A673 (cell line): ENCODE data around the gene ESPN. TPM values are rescaled to one million over a fixed set of nuclear protein-coding genes. Genes with fewer than 3 reads are reported as not detected.

ENCODE experiments used
- BruUV-seq: library from RNA; stranded (reverse); fragments of 400-500 nt; replicated peaks from 2 replicates; lab custom pipeline; 2021; lab: Mats Ljungman, UMichigan
- CTCF ChIA-PET: fragments of 300-600 bp; sonication (Branson Sonifier 250); formaldehyde crosslinking; loops from one replicate; lab custom pipeline; 2022; ENCODE audit warnings: antibody characterized with exemption; lab: Charles Lee
- POLR2A ChIA-PET: fragments of 300-600 bp; sonication (Branson Sonifier 250); formaldehyde crosslinking; loops from one replicate; lab custom pipeline; 2022; ENCODE audit warnings: antibody characterized with exemption; ENCODE audit not compliant: low non-redundant PET; lab: Charles Lee
- DNase-seq: peaks from one replicate; pipeline ENCODE4 v3.0.0-alpha.2; 2015; ENCODE audit warnings: low spot score
- H3K27ac ChIP-seq: fragments of 200-600 bp; sonication (generic); 2 replicates; pipeline ENCODE4 v1.5.1; 2016; ENCODE audit warnings: mixed run types, low read depth, mild to moderate bottlenecking, mixed read lengths, antibody characterized with exemption, low read length; ENCODE audit not compliant: poor library complexity, severe bottlenecking
- H3K27me3 ChIP-seq: fragments of 200-600 bp; sonication (generic); replicated peaks from 2 replicates; pipeline ENCODE4 v1.6.1; 2017; ENCODE audit warnings: mixed run types, low read depth, mild to moderate bottlenecking, mixed read lengths, antibody characterized with exemption, low read length; ENCODE audit not compliant: insufficient read depth, poor library complexity
- H3K36me3 ChIP-seq: fragments of 200-600 bp; sonication (generic); 2 replicates; pipeline ENCODE4 v1.6.1; 2016; ENCODE audit warnings: mixed run types, mild to moderate bottlenecking, mixed read lengths, antibody characterized with exemption, low read length; ENCODE audit not compliant: insufficient read depth, poor library complexity, severe bottlenecking
- H3K4me1 ChIP-seq: fragments of 200-600 bp; sonication (generic); 2 replicates; pipeline ENCODE4 v1.6.1; 2017; ENCODE audit warnings: mixed run types, mild to moderate bottlenecking, mixed read lengths, antibody characterized with exemption, low read length; ENCODE audit not compliant: insufficient read depth, poor library complexity, severe bottlenecking
- H3K4me3 ChIP-seq: fragments of 200-600 bp; sonication (generic); 2 replicates; pipeline ENCODE4 v1.5.1; 2016; ENCODE audit warnings: low read depth, mixed run types, mild to moderate bottlenecking, mixed read lengths, low read length; ENCODE audit not compliant: poor library complexity, severe bottlenecking
- H3K9me3 ChIP-seq: fragments of 200-600 bp; sonication (generic); 2 replicates; pipeline ENCODE4 v1.6.1; 2016; ENCODE audit warnings: mixed run types, low read depth, mild to moderate bottlenecking, mixed read lengths, antibody characterized with exemption, low read length; ENCODE audit not compliant: poor library complexity, severe bottlenecking
- CTCF ChIP-seq: fragments of 300-800, 200-600 bp; sonication (generic); conservative IDR thresholded peaks from 2 replicates; pipeline ENCODE4 v1.5.1; 2017; ENCODE audit warnings: low read depth, mild to moderate bottlenecking, antibody characterized with exemption, low read length, moderate library complexity, mixed read lengths
- EZH2 ChIP-seq: fragments of 200-600 bp; sonication (generic); IDR thresholded peaks from 2 replicates; pipeline ENCODE4 v1.6.1; 2017; ENCODE audit warnings: borderline replicate concordance, low read depth, mild to moderate bottlenecking, mixed read lengths, antibody characterized with exemption, low read length; ENCODE audit not compliant: poor library complexity, severe bottlenecking
- intact Hi-C: fragments of 100-400 bp; cut with micrococcal nuclease; formaldehyde crosslinking; loops from one replicate; pipeline ENCODE4 v1.10.0; 2022; ENCODE audit not compliant: unreplicated experiment
- total RNA-seq: library from RNA; stranded (reverse); gene quantifications from 2 replicates; pipeline ENCODE4 v1.2.3, GENCODE V29; 2021

ESPN gene
- total RNA-seq, 1 experiment from 2014 or later: not detected

DNA sequence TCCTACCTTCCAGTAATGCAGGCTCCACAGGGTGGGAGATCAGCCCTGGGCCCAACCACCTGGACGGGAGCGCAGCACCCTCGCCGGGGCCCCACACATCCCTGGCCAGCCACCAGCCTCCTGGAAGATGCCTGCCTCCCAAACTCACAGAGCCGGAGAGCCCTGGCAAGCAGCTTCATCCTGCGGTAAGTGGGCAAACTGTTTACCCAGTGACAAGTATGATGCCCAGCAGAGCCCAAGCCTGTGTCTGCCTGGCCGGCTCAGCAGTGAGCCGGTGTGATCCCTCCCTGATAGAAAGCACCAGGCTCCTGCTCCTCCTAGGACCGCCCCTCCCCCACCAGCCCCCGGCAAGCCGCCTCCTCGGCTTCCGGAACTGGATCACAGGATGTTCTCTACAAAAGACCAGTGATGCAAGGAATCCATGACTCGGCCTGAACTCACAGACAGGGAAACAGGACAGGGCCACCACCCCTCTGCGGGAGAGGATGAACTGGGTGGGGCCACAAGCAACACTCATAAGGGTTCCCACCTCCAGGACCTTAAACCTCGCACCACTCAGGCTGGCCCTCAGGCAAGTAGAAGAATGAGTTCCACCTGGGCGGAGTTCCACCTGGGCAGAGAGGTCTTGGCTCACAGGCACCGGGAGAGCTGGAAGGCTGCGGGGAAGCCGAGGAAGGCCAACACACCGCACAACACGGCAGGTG, 38.9 kb upstream of the ESPN start:
- BruUV-seq: no TSS peak
- no peak overlapping the region for H3K27ac ChIP-seq
- H3K36me3 ChIP-seq: no peaks in the 10 kb centered on the region
- no peak for TF ChIP-seq EZH2
- no peak for TF ChIP-seq CTCF
- no peaks in the 10 kb centered on the region for H3K27me3 ChIP-seq
- peak; percentile 34 for DNase-seq
- intact Hi-C loops: no loop called here
- ChIA-PET POLR2A (no interaction called here), CTCF (no interaction called here)
- no peak overlapping the region for H3K4me3 ChIP-seq
- peaks cover 8% of the 10 kb centered on the region for H3K4me1 ChIP-seq
- no peaks in the 10 kb centered on the region for H3K9me3 ChIP-seq

DNA sequence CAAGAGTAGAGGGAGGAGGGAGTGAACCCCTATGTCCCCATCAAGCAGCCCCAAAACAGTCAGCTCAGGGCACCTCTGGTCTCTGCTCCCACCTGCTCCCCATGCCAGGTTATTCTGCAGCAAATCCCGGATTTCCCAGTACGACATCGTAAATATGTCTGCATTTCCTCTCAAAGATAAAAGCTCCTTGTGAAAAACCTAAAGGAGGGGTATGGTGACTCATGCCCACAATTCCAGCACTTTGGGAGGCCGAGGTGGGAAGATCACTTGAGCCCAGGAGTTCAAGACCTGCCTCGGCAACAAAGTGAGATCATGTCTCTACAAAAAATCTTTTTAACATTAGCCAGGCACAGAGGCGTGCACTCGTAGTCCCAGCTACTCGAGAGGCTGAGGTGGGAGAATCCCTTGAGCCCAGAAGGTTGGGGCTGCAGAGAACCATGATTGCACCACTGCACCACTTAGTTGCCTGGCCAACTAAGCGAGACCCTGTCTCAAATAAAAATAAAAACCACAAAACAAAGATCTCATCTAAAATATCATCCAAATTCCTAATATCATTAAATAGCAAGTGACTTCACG, 38.1 kb upstream of the ESPN start:
- no peak overlapping the region for H3K4me3 ChIP-seq
- POLR2A ChIA-PET: no interaction called here
- BruUV-seq: no TSS peak
- TF ChIP-seq EZH2 (no peak), CTCF (no peak)
- CTCF ChIA-PET: no interaction called here
- H3K36me3 ChIP-seq: no peaks in the 10 kb centered on the region
- no peaks in the 10 kb centered on the region for H3K9me3 ChIP-seq
- no peaks in the 10 kb centered on the region for H3K27me3 ChIP-seq
- H3K27ac ChIP-seq: peak overlapping the region; percentile 7
- DNase-seq: no peak
- intact Hi-C loops: no loop called here
- peaks cover 8% of the 10 kb centered on the region for H3K4me1 ChIP-seq

DNA sequence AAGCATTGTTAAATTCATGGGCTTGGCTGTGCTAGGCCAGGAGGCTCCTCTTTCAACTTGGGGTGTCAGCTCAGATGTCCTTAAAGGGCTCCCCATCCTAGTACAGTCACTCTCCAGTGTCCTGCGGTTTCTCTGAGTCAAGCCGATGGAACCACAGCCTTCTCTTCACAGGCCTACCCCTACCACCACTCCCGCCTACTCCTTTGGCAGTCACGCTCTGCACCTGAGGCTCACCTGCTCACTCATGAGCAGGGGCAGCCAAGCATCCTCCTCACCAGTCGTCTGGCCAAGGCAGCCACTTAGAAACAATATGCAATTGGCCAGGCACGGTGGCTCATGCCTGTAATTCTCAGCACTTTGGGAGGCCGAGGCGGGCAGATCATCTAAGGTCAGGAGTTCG, 34.6 kb upstream of the ESPN start:
- POLR2A ChIA-PET: no interaction called here
- peaks cover 22% of the 10 kb centered on the region for H3K4me1 ChIP-seq
- H3K9me3 ChIP-seq: no peaks in the 10 kb centered on the region
- no peaks in the 10 kb centered on the region for H3K27me3 ChIP-seq
- no peak for DNase-seq
- H3K4me3 ChIP-seq: no peak overlapping the region
- no peaks in the 10 kb centered on the region for H3K36me3 ChIP-seq
- CTCF ChIA-PET: interaction anchor here (0.6 kb wide), 1 partner anchor 10 kb away, joined by 4 read pairs; no protein-coding TSS in a partner anchor
- intact Hi-C loops: no loop called here
- TF ChIP-seq CTCF (no peak), EZH2 (no peak)
- no peak overlapping the region for H3K27ac ChIP-seq
- no TSS peak for BruUV-seq
